Measurements from ENCODE around the gene DMRTB1.

DNA sequence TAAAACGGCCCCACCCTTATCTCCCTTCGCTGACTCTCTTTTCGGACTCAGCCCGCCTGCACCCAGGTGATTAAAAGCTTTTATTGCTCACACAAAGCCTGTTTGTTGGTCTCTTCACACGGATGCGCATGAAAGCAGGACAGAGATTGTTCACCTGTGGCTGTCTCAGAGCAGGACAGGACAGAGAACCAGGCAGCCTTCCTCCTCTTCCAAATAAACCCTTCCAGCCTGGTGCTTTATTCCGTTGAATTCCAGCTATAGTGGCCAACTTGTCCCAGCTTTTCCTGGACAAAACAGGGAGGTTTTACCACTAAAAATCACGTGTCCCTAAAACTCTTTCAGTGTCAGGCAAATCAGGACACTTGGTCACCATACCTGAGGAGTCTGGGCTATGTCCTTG, 9.5 kb upstream of the DMRTB1 start:
- TF ChIP-seq FOXK1 (CRISPR knock-in tag; IDR thresholded peaks at IDR 0.05; ENCODE audit: borderline replicate concordance) = no peak
- TF ChIP-seq GABPA (tag; conservative IDR thresholded peaks at IDR 0.05; ENCODE audit: low read depth) = no peak
- TF ChIP-seq, protein P1, sequence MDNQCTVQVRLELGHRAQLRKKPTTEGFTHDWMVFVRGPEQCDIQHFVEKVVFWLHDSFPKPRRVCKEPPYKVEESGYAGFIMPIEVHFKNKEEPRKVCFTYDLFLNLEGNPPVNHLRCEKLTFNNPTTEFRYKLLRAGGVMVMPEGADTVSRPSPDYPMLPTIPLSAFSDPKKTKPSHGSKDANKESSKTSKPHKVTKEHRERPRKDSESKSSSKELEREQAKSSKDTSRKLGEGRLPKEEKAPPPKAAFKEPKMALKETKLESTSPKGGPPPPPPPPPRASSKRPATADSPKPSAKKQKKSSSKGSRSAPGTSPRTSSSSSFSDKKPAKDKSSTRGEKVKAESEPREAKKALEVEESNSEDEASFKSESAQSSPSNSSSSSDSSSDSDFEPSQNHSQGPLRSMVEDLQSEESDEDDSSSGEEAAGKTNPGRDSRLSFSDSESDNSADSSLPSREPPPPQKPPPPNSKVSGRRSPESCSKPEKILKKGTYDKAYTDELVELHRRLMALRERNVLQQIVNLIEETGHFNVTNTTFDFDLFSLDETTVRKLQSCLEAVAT (IDR thresholded peaks at IDR 0.05) = no peak
- no peak for TF ChIP-seq ARID2 (IDR thresholded peaks at IDR 0.05)
- TF ChIP-seq SP1 (CRISPR knock-in tag; IDR thresholded peaks at IDR 0.05) = no peak
- no peak for TF ChIP-seq CBX5 (IDR thresholded peaks at IDR 0.05; ENCODE audit: borderline replicate concordance, low read depth)
- TF ChIP-seq CHCHD3 (CRISPR knock-in tag; IDR thresholded peaks at IDR 0.05) = no peak
- no peak for TF ChIP-seq ZNF143 (CRISPR knock-in tag; IDR thresholded peaks at IDR 0.05)
- no peak for TF ChIP-seq CTCF (IDR thresholded peaks at IDR 0.05 in 2 of 3, conservative IDR thresholded peaks at IDR 0.05 in 1 of 3; ENCODE audit: insufficient read depth in 2 of 3, low read depth in 1 of 3, low read length in 3 of 3)
- TF ChIP-seq SP2 (IDR thresholded peaks at IDR 0.05; ENCODE audit: extremely low read depth, low read depth, low read length, poor library complexity, severe bottlenecking) = no peak

All from K562 (cell line).